ENCODE results near the gene MOB1B.

GRCh38 chr4:70868778-70869177 lies 33.4 kb upstream of the MOB1B start:
- no peak for TF ChIP-seq CTCF (conservative IDR thresholded peaks at IDR 0.05 in 1 of 2, IDR thresholded peaks at IDR 0.05 in 1 of 2; ENCODE audit: extremely low read depth in 1 of 2, insufficient read depth in 1 of 2, low read depth in 1 of 2, low read length in 2 of 2)
- TF ChIP-seq EZH2 (IDR thresholded peaks at IDR 0.05; ENCODE audit: borderline replicate concordance, low read length), result no peak
